HG03565 (cell line): ENCODE measurements around the gene GIPC3.

Source experiments
- ATAC-seq: cut with Tn5 transposase; IDR thresholded peaks from one replicate; pipeline ENCODE4 v1.9.1; 2021; ENCODE audit warnings: mild to moderate bottlenecking, moderate library complexity; ENCODE audit not compliant: unreplicated experiment

The GIPC3 gene

DNA sequence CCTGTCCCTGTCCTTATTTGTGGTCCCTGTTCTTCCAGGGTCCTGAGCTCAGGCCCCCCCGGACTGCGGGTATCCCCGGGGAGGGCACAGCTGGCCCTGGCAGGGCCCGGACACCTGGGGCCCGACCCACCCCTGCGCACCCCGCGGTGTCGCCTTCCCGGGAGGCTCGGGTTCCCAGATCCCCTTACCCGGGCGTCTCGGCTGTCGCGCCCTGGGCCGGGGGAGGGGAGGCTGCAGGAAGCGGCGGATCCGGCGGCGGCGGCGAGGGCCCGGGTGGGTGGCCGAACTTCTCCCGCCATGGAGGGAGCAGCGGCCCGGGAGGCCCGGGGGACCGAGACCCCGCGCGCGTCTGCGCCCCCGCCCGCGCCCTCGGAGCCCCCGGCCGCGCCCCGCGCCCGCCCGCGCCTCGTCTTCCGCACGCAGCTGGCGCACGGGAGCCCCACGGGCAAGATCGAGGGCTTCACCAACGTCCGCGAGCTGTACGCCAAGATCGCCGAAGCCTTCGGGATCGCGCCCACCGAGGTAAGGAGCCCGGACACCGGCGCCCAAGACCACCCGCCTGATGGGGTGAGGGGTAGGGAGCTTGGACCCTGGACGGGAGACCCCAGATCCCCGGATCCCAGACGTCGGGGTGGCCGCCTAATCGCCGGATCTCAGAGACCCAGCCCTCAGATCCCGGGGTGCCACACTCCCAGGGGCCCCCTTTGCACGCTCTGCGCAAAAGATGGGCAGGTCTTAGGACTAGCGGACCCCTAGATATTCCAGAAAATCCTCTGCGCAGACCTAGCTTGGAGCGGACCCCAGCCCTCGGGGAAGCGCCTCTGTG, at the start of gene GIPC3:
GIPC3 (plus strand) TSS at position 178 of the 826 bp plus-strand sequence; CDS start at position 298, 120 bp downstream.
- ATAC-seq: no peak

DNA sequence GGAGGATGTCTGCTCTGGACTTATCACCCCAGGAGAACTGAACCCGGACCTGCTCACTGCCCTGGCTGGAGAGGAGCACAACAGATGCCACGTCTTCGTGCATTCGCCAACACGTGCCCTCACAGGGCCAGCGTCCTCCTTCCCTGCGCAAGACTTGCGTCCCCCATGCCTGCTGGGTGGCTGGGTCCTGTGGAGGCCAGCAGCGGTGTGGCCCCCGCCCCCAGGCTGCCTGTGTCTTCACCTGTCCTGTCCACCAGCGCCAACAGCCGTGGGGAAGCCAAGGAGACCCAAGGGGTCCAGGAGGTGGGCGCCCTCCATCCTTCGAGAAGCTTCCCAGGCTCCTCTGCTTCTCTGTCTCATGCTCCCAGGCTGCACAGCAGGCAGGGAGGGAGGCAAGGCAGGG, 49.7 kb upstream of the GIPC3 start:
- ATAC-seq: no peak

GRCh38 chr19:3535981-3536380, 49.3 kb upstream of the GIPC3 start:
- ATAC-seq: no peak

- ATAC-seq: no peak
Measured at GRCh38 chr19:3536429-3537100, 48.7 kb upstream of the GIPC3 start.

DNA sequence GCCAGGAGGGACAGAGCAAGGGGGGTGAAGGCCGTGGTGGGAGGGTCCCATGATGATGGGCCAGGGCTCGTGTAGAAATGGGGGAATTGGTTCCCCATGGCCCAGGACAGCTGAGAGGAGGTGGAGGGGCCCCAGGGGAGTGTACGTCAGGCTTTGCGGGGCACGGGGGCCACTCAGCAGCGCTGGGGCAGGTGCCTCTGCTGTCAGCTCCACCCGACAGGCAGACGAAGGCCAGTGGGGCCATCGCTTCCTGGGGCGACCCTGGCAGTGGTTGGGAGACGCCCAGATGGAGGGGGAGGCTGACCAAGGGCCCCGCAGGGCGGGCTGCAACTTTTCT, 48.2 kb upstream of the GIPC3 start:
- ATAC-seq: no peak

- no peak for ATAC-seq
Measured at GRCh38 chr19:3537438-3538240, 47.6 kb upstream of the GIPC3 start.

DNA sequence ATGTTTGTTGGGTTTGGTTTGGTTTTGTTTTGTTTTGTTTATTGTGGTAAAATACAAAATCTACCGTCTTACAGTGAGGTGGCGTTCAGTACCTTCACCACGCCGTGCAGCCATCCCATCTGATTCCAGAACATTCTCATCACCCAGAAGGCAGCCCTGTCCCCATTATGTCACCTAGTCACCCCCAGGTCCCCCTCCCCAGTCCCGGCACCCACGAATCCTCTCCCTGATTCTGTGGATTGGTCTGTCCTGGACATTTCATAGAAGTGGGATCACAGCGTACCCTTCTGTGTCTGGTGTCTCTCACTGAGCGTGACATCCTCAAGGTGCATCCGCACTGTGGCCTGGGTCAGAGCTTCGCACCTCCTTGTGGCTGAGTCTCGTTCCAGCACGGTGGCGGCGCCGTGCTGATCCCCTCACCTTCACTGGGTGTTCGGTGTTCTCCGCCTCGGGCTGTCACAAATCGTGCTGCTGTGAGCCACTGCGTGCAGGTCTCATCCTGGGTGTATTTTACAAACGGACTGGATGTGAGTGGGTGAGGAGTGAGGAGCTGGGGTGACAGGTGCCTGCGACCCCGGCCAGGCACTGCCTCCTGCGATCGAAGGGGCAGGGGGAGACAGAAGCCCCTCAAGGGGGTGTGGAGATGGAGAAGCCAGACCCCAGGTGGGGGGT, 46.9 kb upstream of the GIPC3 start:
- ATAC-seq: no peak

DNA sequence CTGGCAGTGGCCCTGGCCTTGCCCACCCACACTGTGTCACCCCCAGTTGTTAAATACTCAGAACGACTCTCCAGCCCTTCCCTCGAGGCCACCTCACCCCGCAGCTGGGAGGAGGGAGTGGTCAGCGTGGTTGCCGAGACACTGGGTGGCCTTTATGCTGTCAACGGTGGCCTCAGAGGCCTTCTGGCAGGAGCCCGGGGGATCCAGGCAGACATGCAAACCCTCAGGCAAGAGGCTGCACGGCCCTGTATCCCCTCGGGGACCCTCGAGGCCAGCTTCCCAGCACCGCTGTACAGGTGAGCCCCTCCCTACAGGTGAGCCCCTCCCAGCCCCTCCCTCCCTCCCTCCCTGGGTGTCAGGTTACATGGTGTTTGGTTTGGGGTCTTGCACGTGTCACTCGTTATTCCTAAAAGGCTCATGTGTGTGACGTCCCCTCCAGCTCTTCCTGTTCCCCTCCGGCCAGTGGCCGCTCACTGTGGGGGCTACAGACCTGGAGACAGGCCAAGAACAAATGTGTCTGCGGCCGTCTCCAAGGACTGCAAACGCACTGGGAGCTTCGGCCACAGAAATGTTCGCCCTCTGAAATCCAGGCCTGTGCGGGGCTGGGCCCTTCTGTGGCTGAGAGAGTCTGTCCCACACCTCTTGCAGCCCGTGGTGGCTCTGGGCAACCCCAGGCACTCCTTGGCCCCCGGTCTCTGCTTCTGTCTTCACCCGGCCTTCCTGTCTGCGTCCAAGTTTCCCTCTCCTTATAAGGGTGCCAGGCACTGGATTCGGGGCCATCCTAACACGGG, 46.1 kb upstream of the GIPC3 start, which contains the start of gene TEKTIP1:
TEKTIP1 (plus strand) TSS at position 210 of the 791 bp plus-strand sequence; CDS start at position 214, 4 bp downstream.
- ATAC-seq: no peak

- no peak for ATAC-seq
Measured at GRCh38 chr19:3539756-3540118, 45.5 kb upstream of the GIPC3 start.

- no peak for ATAC-seq
Measured at GRCh38 chr19:3543150-3544057, 41.9 kb upstream of the GIPC3 start.

DNA sequence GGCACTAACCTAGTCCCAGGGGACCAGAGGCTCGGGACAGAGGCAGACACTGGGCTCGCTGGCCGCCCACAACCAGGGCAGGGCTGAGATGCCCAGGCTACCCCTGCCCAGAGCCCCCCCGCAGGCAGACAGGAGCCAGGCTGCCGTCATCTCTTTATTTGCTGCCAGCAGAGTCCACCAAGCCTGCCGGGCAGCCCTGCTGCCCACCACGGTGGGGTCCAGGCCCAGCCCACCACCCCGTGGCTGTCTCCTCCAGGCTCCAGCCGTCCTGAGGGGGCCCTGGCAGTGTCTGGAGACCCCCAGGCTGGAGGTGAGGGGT, 41.3 kb upstream of the GIPC3 start:
- ATAC-seq: no peak

DNA sequence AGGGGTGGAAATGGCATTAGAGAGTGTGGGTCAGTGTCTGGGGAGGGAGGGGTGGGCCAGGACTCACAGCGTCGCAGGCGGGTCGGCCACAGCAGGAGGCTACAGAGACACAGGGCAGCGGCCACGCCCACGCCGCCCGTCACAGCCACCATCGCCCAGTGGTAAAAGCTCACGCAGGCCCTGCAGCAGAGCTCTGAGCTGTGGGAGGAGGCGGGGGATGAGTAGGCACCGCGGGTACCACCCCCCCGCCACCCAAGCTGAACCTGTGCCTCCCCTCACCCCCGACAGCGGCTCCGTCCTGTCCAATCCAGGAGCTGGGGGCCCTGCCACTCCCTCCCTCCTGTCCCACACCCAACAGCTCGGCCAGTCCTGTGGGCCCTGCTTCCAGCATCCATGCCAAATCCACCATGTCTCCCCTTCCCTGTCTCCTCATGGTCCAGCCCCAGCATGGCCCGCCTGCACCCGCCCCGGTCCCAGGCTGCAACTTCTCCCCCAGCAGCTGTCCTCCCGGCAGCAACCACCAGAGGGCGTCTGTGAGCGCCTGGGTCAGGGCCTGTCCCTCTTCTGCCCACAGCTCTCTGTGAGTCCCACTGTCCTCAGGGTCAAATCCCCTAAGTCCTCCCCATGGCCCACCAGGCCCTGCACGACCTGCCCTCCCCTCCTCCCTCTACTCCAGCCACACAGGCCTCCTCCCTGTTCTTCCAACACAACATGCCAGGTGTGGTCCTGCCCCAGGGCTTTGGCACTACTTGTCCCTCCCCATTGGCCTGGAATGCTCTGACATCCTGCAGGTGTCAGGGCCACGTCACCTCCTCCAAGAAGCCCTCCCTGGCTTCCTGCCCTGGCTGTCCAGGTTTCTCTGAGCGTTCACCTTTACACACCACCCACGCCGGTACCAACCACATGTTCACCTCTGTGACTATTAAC, 40.3 kb upstream of the GIPC3 start:
- ATAC-seq: no peak

DNA sequence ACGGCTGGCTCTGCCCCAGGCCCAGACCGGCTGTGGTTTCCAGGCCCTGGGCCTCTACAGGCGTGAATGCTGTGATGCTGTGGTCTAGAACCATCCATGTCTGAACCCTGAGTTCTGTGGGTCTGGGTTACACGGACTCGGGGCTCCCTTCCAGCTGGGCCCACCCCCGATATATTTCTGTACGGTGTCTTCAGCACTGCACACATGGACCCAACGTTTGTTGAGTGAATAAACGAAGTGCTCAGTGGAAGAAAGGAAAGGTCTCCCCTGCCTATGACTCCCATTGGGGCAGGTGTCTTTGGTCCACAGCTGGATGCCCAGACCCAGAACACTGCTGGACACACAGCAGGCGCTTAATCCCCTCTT, 39.6 kb upstream of the GIPC3 start:
- ATAC-seq: no peak

DNA sequence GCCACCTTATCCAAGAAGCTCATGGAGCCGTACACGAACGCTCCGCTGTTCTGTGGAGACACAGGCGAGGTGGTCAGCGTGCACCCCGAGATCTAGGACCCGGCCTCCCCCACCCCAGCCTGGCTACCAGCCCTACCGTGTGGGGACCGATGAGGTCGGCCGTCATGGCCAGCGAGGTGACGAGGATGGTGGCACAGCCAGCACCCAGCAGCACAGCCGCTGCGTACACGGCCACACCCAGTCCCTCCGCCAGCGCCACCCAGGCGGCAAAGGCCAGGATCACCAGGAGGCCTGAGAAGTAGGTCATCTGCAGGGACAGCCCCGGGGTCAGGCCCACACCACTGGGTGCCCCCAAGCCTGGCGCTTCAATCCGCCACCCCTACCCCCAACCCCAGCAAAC, 39.2 kb upstream of the GIPC3 start:
- no peak for ATAC-seq

DNA sequence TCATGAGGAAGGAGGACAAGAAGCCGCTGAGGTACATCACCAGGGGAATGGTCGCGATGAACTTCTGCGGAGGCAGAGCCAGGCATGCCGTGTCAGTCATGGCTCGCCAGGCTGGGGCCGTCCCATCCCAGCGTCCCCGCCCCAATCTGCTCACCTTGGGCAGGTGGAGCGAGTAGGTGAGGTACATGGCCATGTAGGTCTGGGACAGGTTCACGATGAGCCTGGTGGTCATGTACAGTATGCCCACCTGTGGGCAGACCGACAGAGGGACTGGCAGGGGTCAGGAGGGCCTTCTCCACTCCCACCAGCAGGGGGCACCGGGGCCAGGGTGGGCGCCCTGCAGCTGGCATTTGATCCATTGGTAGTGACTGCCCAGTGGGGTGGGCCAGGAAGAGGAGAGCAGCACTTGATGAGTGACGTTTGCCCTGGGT, 38.0 kb upstream of the GIPC3 start:
- no peak for ATAC-seq

- no peak for ATAC-seq
Measured at GRCh38 chr19:3547767-3548282, 37.5 kb upstream of the GIPC3 start.

DNA sequence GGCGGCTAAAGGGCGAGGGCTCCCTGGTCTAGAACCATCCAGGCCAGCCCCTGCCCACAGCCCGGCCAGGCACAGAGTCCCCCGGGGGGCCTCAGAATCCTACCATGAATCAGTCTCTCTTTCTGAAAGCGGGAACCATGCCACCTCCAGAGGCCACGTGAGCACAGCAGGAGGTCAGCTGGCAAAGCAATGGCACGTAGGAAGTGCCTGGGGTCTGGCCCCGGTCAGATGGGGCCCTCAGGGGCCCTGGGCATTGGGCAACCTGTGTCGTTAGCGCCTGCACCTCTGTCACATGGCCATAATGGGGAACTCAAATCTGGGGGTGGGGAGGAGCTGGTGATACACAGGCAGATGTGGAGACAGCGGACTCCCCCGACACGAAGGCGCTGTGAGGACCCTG, 36.7 kb upstream of the GIPC3 start:
- no peak for ATAC-seq

DNA sequence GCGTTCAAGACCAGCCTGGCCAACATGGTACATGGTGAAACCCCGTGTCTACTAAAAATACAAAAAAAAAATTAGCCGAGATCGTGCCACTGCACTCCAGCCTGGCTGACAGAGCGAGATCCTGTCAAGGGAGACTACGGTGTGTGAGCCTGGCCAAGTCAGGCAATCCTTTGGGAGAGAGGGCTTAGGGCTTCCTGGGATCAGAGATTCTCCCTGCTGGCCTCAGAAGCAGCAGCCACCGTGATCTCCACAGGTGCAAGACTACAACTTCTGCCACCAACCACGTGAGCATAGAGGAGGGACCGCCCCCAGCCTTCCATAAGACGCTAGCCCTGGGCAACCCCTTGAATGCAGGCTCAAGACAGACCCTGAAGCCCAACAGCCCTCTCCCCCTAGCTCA, 35.5 kb upstream of the GIPC3 start:
- no peak for ATAC-seq
